Retinal pigment epithelial cell (primary cell): ENCODE measurements around the gene CSNK1G3.
A peak's percentile ranks its signal among the peaks of the same experiment; 100 is the strongest.

ENCODE experiments used
- DNase-seq: peaks from one replicate; pipeline ENCODE4 v3.0.0-alpha.2; 2010; ENCODE audit warnings: low read depth
- H3K4me3 ChIP-seq: 2 replicates; pipeline ENCODE4 v1.5.1; 2011; ENCODE audit warnings: mild to moderate bottlenecking, low read length, control low read depth, moderate library complexity
- CTCF ChIP-seq: conservative IDR thresholded peaks from 2 replicates; pipeline ENCODE4 v1.5.1; 2011; ENCODE audit warnings: low read depth, low read length, control low read depth, inconsistent platforms

CSNK1G3 gene

DNA sequence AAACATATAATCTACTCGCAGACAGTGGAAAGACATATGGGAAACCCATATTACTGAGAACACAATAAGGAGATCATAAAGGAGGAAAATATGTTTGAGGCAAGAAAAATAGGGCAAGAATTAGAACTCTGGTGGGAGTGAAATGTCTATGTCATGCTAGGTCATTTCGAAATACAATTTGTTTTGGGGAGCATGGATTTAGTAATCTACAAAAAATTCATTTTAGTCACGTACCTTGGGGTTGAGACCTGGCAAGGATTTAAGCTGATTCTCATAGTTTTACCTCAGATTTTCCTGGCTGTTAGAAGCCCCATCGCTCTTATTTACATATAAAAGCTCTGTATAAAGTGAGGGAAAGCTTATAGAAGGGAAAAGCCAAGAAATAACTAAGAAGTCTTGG lies 11.5 kb upstream of the CSNK1G3 start:
- TF ChIP-seq CTCF = no peak
- no peak overlapping the region for H3K4me3 ChIP-seq
- no peak for DNase-seq

DNA sequence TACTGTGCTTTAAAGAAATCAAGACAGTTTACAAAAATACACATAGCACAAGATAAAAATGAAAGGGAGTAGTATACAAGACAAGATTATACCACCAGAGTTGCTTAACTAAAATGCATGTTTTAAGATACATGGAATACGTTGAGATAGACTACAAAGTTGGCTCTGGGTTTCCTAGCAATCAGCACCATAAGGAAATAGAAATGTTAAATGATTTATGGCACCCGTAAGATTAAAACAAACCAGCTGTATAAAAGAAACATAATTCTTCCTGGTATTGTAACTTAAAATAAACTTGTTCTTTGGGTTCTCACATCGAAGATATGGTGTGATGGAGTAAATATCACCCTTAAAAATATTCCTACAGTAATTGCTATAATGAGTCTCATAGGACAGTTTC lies 9.9 kb upstream of the CSNK1G3 start:
- no peak for DNase-seq
- no peak for TF ChIP-seq CTCF

DNA sequence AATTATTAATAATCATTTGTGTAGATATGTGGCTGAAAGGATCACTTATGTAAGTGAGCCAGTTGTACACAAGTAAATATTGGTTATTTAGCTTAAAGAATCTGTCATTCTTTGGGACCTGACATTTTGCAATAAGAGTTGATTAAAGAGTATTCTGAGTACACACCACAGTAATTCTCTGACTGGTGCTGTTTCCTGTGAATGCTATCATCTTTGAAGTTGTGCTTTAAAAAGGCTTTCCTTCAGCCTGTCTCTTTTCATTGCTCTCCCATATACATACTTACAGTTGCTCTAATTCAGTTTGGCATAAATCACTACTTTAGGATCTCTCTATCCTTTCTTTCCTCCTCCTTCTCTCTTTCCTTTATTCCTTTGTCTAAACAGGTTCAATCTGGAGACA lies 8.7 kb upstream of the CSNK1G3 start:
- no peak overlapping the region for H3K4me3 ChIP-seq
- no peak for TF ChIP-seq CTCF
- no peak for DNase-seq

More for the DNA sequence above, 9.9 kb upstream of the CSNK1G3 start:
- no peak overlapping the region for H3K4me3 ChIP-seq

DNA sequence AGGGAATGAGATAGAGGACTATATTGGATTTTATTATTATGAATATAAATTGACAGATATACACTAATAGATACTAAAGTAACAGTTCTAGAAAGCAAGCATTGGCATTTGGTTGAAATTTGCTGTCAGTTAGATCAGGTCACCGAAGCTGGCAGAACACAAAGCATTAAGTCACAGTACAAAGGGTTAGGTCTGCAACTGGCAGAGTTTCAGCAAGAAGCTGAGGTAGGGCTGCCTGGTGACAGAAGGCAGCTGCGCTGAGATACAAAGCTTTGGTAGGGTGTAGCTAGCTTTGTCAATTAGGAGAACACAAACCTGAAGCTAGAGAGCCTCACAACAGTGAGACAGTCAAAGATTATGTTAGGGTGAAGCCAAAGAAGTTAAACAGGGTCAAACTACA lies 6.3 kb upstream of the CSNK1G3 start:
- TF ChIP-seq CTCF = no peak
- no peak overlapping the region for H3K4me3 ChIP-seq
- DNase-seq = no peak

DNA sequence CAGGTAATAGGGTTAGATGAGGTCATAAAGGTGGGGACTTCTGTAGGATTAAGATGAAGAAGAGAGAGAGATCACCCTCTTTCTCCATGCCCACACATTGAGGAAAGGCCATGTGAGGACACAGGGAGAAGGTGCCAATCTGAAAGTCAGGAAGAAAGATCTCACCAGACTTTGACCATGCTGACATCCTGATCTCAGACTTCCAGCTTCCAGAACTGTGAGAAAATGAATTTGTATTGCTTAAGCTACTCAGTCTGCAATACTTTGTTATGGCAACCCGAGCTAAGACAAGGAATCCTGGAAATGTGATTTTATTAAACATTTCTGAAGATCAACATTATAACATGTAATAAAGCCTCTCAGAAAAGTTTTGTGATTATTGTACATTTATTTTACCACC lies 3.5 kb upstream of the CSNK1G3 start:
- no peak for TF ChIP-seq CTCF
- H3K4me3 ChIP-seq = no peak overlapping the region
- DNase-seq = no peak

- TF ChIP-seq CTCF = no peak
- peak; percentile 48 for DNase-seq
- peak overlapping the region; percentile 72 for H3K4me3 ChIP-seq
Measured at GRCh38 chr5:123511290-123511647, 708 bp upstream of the CSNK1G3 start.

DNA sequence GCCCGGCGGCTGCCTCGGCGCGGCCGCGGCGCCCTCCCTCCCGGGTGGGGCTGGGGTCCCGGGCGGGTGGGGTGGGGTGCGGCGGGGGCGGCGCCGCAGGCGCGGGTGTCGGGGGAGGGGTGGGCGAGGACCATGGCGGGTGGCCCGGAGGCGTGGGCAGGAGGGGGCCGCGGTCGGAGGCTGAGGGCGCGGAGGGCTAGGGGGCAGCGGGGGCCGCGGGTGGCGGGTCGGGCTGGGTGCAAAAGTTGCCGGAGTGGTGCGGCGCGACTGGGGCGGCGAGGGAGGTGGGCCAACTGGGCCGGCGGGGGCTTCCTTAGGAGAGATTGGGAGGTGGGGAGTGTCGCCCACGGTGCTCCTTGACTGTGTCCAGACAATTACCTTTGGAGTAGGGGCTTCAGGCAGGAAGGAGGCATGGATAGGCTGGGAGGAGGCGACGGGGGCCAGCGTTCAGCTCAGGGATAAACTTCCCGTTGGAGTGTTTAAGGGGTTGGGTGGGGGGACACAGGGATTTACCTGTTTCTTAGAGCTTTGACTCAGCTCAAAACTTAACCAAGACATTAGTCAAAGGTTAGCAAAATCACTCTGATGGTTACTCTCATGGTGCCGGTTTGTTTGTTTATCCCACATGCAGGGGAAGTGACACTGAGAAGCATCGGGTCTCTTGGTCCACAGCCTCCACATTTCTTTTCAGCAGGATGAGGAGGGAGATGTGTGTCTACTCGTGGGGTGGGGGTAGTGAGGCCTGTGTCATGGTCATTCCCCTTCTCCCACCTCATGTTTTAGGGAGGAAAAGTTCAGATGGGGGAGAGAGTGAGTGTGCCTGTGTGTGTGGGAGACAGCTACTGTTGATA lies 859 bp downstream of the CSNK1G3 start:
- no peak for DNase-seq
- no peak for TF ChIP-seq CTCF
- H3K4me3 ChIP-seq = peak overlapping the region; percentile 72
